CD4-positive, alpha-beta T cell treated with Interleukin-4 for 4 hours (primary cell): ENCODE data around the gene CFAP65.

Experiments used
- DNase-seq: peaks from one replicate; pipeline ENCODE4 v3.0.0-alpha.2; 2020

The CFAP65 gene

GRCh38 chr2:219030177-219030940 is 11.0 kb downstream of the CFAP65 start:
- no peak for DNase-seq

DNA sequence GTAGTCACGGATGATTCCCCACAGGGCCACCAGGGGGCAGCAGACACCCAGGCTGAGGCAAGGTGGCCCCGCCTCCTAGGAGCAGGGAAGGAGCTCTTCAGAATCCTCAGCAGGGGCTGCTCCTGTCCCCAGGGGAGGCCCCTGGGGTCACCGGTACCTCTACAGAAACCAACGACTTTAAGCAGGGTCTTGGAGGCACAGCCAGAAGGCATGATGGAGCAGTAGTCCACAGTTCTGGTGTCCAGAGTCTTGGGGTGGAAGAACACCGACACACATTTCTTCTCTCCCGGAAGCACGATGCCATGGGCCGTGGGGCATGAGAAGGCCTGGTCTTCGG is 11.5 kb downstream of the CFAP65 start:
- peak; percentile 69 for DNase-seq

DNA sequence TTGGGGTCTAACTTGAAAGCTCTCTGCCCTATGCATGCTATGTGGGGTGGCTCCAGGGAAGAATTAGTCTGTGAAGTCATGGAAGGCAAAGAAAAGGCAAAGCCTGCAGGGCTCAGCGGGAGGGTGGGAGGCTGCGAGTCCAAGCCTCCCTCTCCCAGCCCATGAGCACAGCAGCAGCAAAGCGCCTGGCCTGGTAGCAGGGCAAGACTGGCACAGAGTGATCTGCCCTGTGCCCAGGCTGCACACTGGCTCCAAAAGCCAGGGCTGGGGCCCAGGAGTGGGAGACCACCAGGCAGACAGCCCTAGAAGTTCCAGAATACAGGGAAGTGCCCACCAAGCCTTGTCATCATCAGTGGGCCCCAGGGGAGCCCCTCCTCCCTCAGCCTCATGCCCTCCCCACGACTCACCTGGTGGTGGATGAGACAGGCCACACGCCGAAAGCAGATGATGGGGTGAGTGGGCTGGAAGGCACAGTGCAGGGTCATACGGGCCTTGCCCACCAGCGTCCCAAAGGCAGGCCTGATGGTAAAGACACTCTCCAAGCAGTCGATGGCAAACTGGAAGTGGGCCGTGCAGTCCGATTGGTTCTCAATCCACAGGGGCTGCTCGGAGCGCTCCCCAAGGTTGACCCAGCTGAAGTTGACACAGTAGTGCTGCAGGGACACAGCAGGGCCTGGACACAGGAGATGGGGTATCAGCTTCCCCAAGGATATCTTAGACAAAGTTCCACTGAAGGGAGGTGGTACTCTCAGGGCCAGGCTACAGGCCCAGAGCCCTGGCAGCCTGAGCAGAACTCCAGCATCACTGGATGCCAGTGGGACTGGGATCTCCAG is 12.1 kb downstream of the CFAP65 start:
- no peak for DNase-seq

- no peak for DNase-seq
These were observed 13.2 kb downstream of the CFAP65 start for GRCh38 chr2:219028141-219028540.

DNA sequence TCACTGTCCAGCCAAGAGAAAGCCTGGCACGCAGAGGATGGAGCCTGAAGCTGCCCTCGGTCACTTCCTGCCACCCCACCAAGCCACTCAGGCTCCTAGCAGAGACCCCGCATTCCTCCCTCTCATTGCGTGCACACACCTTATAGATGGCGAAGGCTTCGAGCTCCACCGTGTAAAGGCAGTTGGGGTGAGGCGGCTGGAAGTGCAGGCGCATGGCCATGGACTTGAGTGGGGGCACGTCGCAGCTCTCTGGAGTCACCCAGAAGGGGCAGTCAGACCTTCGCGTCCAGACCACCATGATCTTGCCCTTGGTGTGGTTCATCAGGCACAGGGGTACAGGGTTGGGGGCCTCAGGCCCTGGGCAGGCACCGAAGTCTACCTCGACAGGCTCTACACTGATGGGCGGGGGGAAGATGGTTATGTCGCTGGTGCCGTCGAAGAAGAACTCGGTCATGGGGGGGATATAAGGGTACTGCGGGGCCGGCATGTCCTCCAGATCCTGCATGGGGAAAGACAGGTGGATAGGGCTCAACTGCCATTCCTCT is 13.7 kb downstream of the CFAP65 start:
- no peak for DNase-seq

DNA sequence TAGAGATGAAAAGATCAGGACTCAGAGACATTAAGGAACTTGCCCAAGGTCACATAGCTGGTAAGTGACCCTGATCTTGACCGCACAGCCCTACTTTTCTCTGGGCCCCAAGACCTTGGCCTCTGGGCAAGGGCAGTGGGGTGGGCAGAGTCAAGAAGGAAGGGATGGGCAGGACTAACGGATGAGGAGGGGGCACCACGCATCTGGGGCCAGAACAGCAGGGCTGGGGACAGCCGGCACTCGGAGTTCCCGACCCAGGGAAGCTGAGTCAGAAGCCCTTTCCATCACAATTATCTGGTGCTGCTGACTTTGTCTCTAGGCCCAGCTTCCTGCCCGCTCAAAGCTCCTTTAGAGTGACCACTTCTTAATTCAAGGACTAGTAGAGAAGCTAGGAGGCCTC is 14.4 kb downstream of the CFAP65 start:
- no peak for DNase-seq

- no peak for DNase-seq
These were observed 15.4 kb downstream of the CFAP65 start for GRCh38 chr2:219025637-219026585.

- no peak for DNase-seq
These were observed 17.3 kb downstream of the CFAP65 start for GRCh38 chr2:219024059-219024458.

DNA sequence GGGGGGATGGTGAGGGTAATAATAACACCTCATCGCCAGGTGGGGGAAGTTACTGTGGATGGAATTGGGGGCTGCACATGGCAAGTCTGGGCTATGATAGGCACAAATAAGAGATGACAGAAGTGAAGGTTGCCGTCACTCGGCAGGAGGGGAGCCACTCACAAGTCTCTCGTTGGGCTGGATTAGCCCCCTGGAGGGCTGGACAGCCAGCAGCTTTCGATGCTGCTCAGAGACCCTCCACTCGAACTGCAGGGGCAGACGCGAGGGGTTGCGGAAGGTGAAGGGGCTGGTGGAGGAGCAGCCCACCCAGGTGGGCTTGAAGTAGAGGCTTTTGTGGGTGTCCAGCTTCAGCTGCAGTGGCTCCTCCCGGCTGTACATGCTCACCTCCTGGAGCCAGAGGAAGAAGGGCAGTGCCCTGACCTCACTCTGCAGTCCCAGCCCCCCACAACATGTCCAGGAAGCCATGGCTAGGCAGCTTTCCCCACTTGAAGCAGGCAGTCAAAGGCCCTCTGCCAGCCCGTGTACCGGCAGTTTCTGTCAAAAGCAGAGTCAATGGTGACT is 18.2 kb downstream of the CFAP65 start:
- no peak for DNase-seq

DNA sequence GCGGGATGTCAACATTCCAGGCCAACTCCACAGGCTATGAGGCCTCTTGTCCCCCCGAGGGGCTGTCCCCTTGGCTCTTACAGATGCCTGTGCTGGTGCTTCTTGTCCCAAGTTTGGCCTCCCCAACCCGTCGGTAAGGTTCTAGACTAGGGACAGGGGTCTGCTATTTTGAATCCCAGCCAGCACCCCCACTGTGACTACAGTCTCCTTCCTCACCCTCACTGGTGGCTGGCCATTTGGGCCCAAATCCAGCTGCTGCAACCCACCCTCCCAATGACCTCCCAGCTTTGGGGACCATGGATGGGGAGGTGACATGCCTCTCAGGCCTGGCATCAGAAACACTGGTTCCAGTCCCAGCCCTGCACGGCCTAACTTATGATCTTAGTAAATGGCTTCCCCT is 18.7 kb downstream of the CFAP65 start:
- DNase-seq, result no peak

DNA sequence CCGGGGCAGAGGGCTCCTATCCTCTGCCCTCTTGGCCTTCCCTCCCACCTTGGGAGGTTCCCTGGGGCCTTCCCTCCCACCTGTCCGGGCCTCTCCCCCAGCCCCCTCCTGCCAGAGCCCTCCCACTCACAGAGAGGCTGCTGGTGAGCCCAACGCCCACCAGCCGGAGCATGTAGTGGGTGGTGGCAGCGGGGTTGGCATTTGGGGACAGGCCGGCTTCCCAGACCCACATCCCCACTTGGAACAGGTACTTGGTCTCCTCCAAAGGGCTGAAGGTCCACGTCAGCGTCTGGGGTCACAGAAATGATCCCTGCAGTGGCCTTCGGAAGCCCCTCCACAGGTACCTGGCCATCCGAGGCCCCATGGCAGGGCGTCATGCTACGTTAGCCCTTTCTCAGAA is 19.3 kb downstream of the CFAP65 start:
- DNase-seq, result no peak

DNA sequence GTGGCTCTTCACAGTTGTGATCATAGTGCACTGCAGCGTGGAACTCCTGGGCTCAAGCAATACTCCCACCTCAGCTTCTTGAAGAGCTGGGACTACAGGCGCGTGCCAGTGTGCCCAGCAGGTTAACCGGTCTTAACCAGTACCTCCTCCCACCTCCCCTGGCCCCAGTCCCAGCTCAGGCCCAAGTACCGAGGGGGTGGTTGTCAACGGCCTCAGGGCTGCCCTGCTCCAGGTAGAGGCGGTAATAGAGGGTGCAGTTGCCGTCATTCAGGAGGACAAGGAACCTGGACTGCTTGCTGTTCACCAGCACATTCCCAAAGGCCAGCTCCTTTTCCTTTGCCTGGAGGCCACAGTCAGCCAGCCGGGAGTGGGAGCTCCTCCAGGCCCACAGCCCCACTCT is 19.7 kb downstream of the CFAP65 start:
- DNase-seq, result no peak

- no peak for DNase-seq
These were observed 20.5 kb downstream of the CFAP65 start for GRCh38 chr2:219020604-219021365.

- DNase-seq, result no peak
These were observed 21.9 kb downstream of the CFAP65 start for GRCh38 chr2:219019436-219019835.

GRCh38 chr2:219018726-219019125 is 22.6 kb downstream of the CFAP65 start:
- DNase-seq, result no peak

DNA sequence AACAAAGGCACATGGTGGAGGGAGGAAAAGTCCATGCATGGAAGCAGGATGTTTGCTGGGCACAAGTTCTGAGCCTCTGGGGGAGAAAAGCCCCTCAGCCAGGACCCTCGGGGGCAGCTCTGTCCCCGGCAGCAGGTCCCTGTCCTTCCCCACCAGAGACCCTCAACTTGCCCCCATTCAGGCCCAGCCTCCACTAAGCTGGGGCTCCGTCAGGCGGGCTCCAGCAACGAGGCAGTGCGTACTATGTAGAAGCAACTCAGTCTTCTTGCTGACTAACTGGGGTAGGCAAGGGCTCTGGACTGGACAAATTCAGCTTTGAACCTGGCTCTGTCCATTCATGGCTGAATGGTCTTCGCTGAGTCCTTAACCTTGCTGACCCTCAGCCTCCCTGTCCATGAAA is 23.0 kb downstream of the CFAP65 start:
- DNase-seq, result no peak

GRCh38 chr2:219017201-219017931 is 23.9 kb downstream of the CFAP65 start:
- DNase-seq, result no peak

DNA sequence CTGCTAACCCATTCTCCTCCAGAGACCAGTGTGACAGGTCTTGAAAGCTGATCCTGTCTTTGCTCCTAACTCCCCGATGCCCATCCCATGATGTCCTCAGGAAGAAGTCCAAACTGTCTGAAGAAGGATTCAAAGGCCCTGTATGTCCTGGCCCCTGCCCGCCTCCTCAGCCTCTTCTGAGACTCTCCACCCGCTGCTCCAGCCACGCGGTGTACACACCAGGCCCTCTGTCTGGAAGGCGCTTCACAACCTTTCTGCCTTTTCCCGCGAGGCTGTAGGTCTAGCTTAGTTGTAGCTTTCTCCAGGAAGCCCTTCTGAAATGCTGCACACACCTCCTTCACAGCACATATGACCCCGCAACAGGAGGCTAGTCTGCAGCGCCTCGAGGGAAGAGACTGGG is 24.6 kb downstream of the CFAP65 start:
- no peak for DNase-seq

- no peak for DNase-seq
These were observed 30.4 kb downstream of the CFAP65 start for GRCh38 chr2:219010873-219011272.

GRCh38 chr2:219010162-219010756 is 31.1 kb downstream of the CFAP65 start:
- DNase-seq, result peak; percentile 13

DNA sequence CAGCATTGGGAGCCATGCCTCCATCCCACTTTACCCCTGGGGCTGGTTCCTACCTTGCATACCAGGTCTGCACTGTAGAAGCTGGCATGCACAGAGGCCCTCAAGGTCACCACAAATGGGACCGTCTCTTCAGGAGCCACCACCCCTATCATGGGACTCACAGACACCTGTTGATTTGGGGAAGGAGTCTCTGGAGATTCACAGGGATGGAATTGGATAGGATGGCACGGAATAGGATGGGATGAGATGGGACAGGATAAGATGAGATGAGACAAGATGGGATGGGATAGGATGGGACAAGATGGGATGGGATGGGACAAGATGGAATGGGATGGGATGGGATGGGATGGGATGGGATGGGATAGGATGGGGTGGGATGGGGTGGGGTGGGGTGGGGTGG is 32.0 kb downstream of the CFAP65 start:
- no peak for DNase-seq
